ENCODE data around the gene DCT. TPM values are rescaled to one million over a fixed set of nuclear protein-coding genes. Genes with fewer than 3 reads are reported as not detected.

DCT gene
- polyA plus RNA-seq, 3 donors from 2014 or later, result 0.12 TPM; not detected in 2

DNA sequence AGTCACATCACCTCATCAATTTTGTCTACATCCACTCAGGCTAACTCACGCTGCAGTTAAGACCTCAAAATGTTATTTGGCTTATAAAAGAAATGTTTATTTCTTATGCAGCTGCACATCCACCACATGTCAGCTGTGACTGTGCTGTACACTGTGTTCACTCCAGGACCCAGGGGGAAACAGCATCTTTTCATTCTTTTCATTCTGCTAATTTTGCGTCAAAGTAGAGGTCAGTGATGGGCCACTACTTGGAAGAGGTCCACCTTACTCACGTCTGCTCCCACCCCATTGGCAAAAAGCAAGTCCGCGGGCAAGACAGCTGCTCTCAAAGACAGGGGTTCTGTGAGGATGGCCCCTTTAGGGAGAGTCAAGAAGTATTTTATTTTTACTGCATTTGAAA is 4.5 kb upstream of the DCT start:
- H3K9me3 Mint-ChIP-seq, result no peaks in the 10 kb centered on the region
- no peak overlapping the region for H3K27ac Mint-ChIP-seq
- H3K4me1 Mint-ChIP-seq, result no peaks in the 10 kb centered on the region
- no peak overlapping the region for H3K4me3 Mint-ChIP-seq
- H3K36me3 Mint-ChIP-seq, result no peaks in the 10 kb centered on the region
- peaks cover 3 to 7% (median 5%) of the 10 kb centered on the region in 3 donors for H3K27me3 Mint-ChIP-seq (ENCODE audit: low read depth in 3 of 3)
- no peak for DNase-seq

DNA sequence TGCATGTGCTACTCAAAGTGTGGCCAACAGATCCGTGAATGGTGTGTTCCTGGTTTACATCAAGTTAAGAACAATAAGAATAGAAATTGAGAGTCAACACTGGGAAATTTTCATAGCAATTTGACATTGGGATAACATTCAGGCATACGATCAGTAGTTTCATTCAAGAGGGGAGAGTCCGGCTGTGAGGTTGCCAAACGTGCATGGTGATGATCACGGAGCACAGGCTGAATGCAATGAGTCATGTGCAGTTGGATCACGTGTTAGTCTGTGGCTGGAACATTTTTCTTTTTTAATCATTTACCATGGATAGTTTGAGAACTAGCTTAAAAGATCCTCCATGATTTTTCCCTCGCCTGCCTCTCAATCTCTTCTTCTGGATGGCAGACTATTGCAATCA is 2.5 kb upstream of the DCT start:
- Mint-ChIP-seq H3K4me1 (no peaks in the 10 kb centered on the region), H3K27ac (no peak overlapping the region), H3K27me3 (ENCODE audit: low read depth in 3 of 3) (peaks cover 3 to 7% (median 4%) of the 10 kb centered on the region in 3 donors), H3K36me3 (no peaks in the 10 kb centered on the region), H3K9me3 (peaks cover 0 to 2% (median 0%) of the 10 kb centered on the region in 6 donors), H3K4me3 (no peak overlapping the region)
- DNase-seq, result no peak

DNA sequence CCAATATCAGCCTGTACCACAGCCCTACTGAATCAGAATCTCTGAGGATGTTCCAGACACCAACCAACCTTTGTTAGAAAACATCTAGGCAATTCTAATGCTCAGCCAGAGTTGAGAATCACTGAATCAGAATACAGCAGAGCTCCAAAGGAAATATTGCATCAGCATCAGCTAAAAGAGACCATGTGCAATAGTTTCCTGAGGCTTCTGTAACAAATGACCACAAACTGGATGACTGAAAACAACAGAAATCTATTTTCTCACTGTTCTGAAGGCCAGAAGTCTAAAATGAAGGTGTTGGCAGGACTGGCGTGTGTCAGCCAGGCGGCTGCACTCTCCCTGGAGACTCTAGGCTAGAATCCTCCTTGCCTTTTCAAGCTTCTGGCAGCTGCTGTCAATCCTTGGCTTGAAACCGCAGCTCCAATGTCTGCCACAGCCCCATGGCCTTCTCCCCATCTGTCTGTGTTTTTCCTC is 1.2 kb upstream of the DCT start:
- Mint-ChIP-seq H3K4me3 (no peak overlapping the region), H3K9me3 (peaks cover 0 to 2% (median 0%) of the 10 kb centered on the region in 6 donors), H3K27me3 (ENCODE audit: low read depth in 3 of 3) (peaks cover 3 to 9% (median 4%) of the 10 kb centered on the region in 3 donors), H3K27ac (no peak overlapping the region), H3K36me3 (no peaks in the 10 kb centered on the region), H3K4me1 (no peaks in the 10 kb centered on the region)
- no peak for DNase-seq

DNA sequence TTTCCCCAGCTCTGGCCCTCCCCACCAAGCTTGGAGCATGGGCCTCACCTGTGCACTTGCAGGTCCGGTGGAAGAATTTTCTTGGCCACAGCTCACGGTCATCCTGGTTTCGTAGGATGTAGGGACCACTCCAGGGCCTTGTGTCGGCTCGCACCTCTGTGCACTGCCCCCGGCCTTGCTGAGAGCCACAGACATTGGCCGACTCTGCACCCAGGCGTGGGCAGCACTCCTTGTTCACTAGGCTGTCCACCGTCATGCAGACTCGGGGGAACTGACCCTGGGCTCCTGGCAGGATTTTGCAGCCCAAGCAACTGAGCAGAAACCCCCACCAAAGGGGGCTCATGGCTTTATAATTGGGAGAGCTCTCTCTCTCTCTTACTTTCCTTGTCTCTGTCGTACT is 569 bp downstream of the DCT start:
- Mint-ChIP-seq H3K4me3 (no peak overlapping the region), H3K4me1 (no peaks in the 10 kb centered on the region)

DNA sequence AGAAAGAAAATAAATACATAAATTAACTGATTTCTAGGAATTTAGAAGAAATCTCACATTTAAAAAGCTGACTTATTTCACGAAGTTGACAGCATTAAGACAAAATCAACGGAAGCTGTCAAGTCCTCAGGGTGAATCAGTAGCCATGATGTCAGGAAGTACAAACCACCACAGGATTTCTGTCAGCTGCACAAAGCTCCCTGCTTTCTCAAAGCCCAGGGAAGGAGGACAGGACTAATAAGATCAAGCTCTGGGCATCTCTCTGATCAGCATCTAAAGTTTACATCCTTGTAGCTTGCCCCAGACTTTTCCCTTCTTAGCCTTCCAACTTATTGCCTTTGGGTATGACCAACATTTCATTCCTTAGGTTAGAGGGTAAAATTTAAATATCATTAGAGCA is 9.4 kb downstream of the DCT start:
- Mint-ChIP-seq H3K9me3 (no peaks in the 10 kb centered on the region), H3K4me1 (no peaks in the 10 kb centered on the region), H3K4me3 (no peak overlapping the region), H3K27ac (no peak overlapping the region), H3K27me3 (ENCODE audit: low read depth in 3 of 3) (peaks cover 0 to 8% (median 1%) of the 10 kb centered on the region in 3 donors), H3K36me3 (no peaks in the 10 kb centered on the region)
- no peak for DNase-seq

More for the DNA sequence above, 569 bp downstream of the DCT start:
- no peaks in the 10 kb centered on the region for H3K36me3 Mint-ChIP-seq
- H3K27me3 Mint-ChIP-seq (ENCODE audit: low read depth in 3 of 3), result peaks cover 2 to 11% (median 2%) of the 10 kb centered on the region in 3 donors
- H3K9me3 Mint-ChIP-seq, result peaks cover 0 to 2% (median 0%) of the 10 kb centered on the region in 6 donors
- DNase-seq, result no peak
- no peak overlapping the region for H3K27ac Mint-ChIP-seq

DNA sequence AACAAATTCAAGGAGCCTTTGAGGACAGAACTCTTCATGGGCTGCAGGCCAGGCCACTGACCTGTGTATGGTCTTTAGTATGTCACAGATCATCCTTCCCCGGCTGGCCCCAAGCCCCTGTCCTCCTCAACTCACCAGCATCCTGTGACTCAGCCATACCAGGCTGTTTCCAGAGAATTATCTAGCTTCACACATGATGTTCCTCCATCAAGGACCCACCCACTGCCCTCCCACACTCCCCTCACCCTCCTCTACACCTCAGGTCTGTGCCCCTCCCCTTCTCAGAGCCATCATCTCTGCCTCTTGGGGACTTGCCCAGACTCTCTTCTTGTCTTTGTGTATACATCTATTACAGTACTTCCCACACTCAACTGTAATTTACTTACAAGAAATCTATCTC is 14.7 kb downstream of the DCT start:
- no peaks in the 10 kb centered on the region for H3K36me3 Mint-ChIP-seq
- no peak for DNase-seq
- H3K9me3 Mint-ChIP-seq, result no peaks in the 10 kb centered on the region
- no peak overlapping the region for H3K4me3 Mint-ChIP-seq
- H3K27ac Mint-ChIP-seq, result no peak overlapping the region
- peaks cover 0 to 2% (median 0%) of the 10 kb centered on the region in 3 donors for H3K27me3 Mint-ChIP-seq (ENCODE audit: low read depth in 3 of 3)
- H3K4me1 Mint-ChIP-seq, result no peaks in the 10 kb centered on the region

DNA sequence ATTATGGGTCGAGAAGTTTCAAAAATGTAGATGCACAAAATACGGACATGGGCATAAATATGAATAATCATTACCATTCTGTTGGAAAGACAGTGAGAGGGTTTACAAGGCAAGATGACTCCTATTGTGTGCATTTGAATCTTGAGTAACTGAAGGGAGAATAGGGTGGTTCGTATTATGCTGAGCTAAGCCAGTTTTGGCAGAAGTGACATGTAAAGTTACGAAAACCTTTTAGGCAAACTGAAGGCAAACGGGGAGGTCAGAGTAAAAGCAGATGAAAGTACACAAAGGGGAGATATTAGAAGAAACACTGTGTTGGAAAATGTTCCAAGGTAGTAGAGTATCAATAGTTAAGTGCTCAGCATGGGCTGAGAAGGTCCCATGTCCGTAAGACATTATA is 16.8 kb downstream of the DCT start:
- Mint-ChIP-seq H3K4me3 (no peak overlapping the region), H3K36me3 (no peaks in the 10 kb centered on the region), H3K27ac (no peak overlapping the region), H3K4me1 (no peaks in the 10 kb centered on the region), H3K27me3 (ENCODE audit: low read depth in 3 of 3) (peaks cover 0 to 1% (median 0%) of the 10 kb centered on the region in 3 donors), H3K9me3 (no peaks in the 10 kb centered on the region)
- no peak for DNase-seq

DNA sequence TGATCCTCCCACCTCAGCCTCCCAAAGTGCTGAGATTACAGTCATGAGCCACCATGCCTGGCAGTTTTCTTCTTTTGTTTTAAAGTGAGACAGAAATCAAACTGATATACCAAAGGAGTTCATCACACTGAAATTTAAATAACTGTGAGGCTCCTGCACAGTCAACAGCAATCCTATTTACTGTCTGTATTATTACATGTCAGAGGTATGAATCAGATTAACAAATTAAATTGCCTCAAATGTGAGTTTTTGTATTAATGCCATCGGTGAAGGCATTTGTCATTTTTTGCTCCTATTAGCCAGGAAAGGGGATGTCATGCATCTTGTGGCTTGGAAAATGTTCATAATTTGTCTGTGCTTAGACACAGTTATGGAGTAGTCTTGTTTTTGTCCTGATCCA is 20.4 kb downstream of the DCT start:
- Mint-ChIP-seq H3K36me3 (no peaks in the 10 kb centered on the region), H3K27me3 (ENCODE audit: low read depth in 3 of 3) (peaks cover 0 to 1% (median 1%) of the 10 kb centered on the region in 3 donors), H3K4me1 (no peaks in the 10 kb centered on the region), H3K9me3 (peaks cover 0 to 2% (median 0%) of the 10 kb centered on the region in 6 donors), H3K4me3 (no peak overlapping the region), H3K27ac (no peak overlapping the region)
- no peak for DNase-seq

DNA sequence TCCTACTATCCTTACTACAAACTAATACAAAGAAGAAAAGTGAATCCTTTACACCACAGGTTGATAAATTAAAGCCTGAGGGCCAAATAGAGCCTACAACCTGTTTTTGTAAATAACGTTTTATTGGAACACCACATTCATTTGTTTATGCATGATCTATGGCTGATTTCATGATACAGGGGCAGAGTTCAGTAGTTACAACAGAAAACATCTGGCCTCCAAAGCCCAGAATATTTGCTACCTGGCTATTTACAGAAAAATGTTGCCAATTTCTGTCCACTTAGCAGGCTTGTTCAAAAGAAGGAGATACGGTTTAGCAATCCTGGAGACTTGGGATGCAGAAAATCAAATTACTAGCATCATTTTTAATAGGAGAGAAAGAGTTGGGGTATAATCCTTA is 24.1 kb downstream of the DCT start:
- Mint-ChIP-seq H3K9me3 (peaks cover 0 to 5% (median 0%) of the 10 kb centered on the region in 6 donors), H3K27me3 (ENCODE audit: low read depth in 3 of 3) (peaks cover 0 to 3% (median 1%) of the 10 kb centered on the region in 3 donors), H3K27ac (no peak overlapping the region), H3K4me1 (no peaks in the 10 kb centered on the region), H3K36me3 (no peaks in the 10 kb centered on the region), H3K4me3 (no peak overlapping the region)
- no peak for DNase-seq

DNA sequence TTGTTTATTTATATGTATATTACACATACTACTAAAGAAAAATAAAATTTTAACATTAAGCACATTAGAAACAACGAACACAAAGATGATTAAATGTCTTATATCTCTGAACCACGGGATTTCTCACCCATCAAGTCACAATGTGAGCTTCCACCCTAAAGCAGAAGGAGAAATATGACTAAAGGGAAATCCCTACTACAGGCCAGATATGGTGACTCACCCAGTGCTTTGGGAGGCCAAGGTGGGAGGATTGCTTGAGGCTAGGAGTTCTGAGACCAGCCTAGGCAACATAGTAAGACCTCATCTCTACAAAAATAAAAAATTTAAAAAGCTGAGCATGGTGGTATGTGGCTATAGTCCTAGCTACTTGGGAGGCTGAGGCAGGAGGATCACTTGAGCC is 24.6 kb downstream of the DCT start:
- Mint-ChIP-seq H3K27me3 (ENCODE audit: low read depth in 3 of 3) (peaks cover 0 to 3% (median 1%) of the 10 kb centered on the region in 3 donors), H3K36me3 (no peaks in the 10 kb centered on the region), H3K27ac (no peak overlapping the region), H3K4me3 (no peak overlapping the region), H3K9me3 (peaks cover 0 to 5% (median 0%) of the 10 kb centered on the region in 6 donors), H3K4me1 (no peaks in the 10 kb centered on the region)
- DNase-seq, result no peak

DNA sequence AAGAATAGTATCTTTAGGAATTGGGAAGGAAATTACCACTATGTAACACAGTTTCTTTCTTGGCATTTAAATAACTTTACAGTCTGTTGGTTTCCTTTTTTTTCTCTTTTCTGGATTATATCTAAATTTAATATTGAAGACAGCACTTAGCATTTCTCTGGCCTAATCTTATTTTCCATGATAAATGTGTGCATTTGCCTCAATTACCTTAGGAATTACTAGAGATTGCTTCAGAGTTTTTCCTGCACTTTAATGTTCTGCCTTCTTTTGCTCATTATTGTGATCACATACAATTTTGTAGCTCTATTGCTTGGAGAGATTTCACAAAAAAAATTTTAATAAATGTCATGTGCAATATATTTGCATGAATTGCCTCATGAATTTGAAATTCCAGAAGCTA is 25.1 kb downstream of the DCT start:
- H3K27me3 Mint-ChIP-seq (ENCODE audit: low read depth in 3 of 3), result peaks cover 0 to 3% (median 1%) of the 10 kb centered on the region in 3 donors
- H3K36me3 Mint-ChIP-seq, result no peaks in the 10 kb centered on the region
- no peak overlapping the region for H3K4me3 Mint-ChIP-seq
- peaks cover 0 to 5% (median 0%) of the 10 kb centered on the region in 6 donors for H3K9me3 Mint-ChIP-seq
- DNase-seq, result no peak
- H3K4me1 Mint-ChIP-seq, result no peaks in the 10 kb centered on the region
- no peak overlapping the region for H3K27ac Mint-ChIP-seq

DNA sequence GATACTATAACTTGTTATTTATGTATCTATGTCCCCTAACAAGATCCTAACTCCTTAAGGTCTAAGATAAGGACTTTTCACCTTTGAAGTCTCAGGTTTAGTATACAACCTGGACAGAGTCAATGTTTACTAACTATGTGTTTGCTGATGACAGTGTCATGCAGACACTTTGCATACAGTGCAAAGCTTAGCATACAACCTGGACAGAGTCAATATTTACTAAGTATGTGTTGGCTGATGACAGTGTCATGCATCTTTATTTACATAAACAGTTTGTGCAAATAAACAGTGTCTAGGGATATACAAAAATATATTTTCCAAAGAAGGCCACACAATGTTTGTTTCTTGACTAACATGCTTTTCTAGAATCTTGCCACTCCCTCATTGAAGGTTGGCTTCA is 34.7 kb downstream of the DCT start:
- H3K27me3 Mint-ChIP-seq (ENCODE audit: low read depth in 3 of 3), result peaks cover 0 to 3% (median 0%) of the 10 kb centered on the region in 3 donors
- no peaks in the 10 kb centered on the region for H3K9me3 Mint-ChIP-seq
- no peak overlapping the region for H3K4me3 Mint-ChIP-seq
- no peaks in the 10 kb centered on the region for H3K4me1 Mint-ChIP-seq
- DNase-seq, result no peak
- no peak overlapping the region for H3K27ac Mint-ChIP-seq
- H3K36me3 Mint-ChIP-seq, result no peaks in the 10 kb centered on the region

DNA sequence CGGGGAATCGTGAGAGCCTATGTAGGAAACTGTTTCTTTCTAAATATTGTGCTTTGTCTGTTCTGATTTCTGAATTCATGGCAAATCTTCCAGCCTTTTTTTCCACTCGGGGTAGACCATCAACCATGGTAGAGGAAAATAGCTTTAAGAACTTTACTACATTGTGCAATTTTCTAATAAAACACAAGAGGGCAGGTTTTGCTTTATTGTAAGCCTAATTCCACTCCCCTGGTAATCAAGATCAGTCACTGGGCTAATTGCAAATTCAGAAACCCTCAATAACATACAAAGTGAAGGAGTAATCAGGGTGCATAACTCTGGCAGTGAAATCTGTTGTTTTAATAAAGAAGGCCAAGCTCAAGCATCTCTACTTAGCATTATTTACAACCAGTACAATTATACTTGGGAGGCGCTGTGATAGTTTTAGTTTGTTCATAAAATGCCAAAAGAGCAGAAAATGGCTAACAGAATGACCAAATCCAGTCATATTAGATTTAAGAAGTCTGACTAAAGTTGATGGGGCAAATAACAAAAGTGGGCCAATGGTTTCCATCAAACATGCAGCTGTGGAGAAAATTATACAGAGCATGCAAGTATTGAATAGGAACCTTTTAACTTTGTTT is 43.8 kb downstream of the DCT start:
- no peaks in the 10 kb centered on the region for H3K4me1 Mint-ChIP-seq

DNA sequence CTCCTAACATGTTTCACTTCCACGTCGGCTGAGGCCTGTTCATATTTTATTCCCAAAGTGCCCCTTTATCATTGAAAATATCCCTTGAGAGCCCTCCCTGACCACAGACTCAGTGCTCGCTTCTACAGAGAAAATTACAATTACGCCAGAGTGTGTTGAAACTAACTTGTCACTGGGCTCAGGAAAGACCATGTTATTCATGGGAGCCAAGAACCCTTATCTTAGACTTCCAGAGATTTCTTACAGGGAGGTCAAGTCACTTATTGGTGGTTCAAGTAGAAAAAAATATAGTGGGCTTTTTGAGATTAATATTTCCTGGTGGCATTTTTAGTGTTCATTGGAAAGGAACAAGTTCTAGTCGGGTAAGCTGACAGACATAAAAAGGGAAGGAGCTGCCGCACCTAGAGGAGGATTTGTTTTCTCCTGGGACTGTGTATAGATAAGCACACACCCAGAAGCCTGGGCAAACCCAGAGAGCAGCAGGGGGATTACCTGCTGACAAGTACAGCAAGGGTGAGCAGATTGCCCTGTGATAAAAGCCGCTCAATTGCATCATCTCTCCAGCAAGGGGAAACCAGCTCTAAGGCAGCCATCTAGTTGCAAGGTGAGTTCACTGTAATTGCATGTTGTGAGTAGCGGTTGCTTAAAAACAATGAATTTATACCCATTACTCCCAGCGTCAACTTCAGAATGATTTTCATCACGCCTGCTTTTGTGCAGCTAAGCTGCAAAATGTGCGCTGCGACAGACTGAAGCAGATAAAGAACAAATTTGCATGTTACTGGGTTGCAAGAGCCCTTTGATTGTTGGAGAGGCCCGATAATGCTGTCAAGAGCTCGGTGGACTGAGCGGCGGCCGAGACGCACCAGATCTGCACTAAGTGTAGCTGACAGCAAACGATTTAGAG is 46.2 kb downstream of the DCT start:
- no peaks in the 10 kb centered on the region for H3K9me3 Mint-ChIP-seq
- H3K4me1 Mint-ChIP-seq, result no peaks in the 10 kb centered on the region
- H3K27ac Mint-ChIP-seq, result no peak overlapping the region
- H3K27me3 Mint-ChIP-seq (ENCODE audit: low read depth in 3 of 3), result peaks cover 0 to 2% (median 0%) of the 10 kb centered on the region in 3 donors
- no peak for DNase-seq
- H3K4me3 Mint-ChIP-seq, result no peak overlapping the region
- no peaks in the 10 kb centered on the region for H3K36me3 Mint-ChIP-seq

More for the DNA sequence above, 43.8 kb downstream of the DCT start:
- Mint-ChIP-seq H3K27me3 (ENCODE audit: low read depth in 3 of 3) (peaks cover 0 to 4% (median 2%) of the 10 kb centered on the region in 3 donors), H3K27ac (no peak overlapping the region), H3K36me3 (no peaks in the 10 kb centered on the region), H3K4me3 (no peak overlapping the region), H3K9me3 (no peaks in the 10 kb centered on the region)
- DNase-seq, result peak; percentile 9 to 25 (median 24)
